Measurements from ENCODE around the gene MRPS2. TPM values are rescaled to one million over a fixed set of nuclear protein-coding genes. Genes with fewer than 3 reads are reported as not detected.

The MRPS2 gene
- total RNA-seq, 1 donor from 2014 or later: 57.3 TPM

- Histone ChIP-seq H3K36me3 (no peaks in the 10 kb centered on the region), H3K27me3 (no peaks in the 10 kb centered on the region), H3K9me3 (no peaks in the 10 kb centered on the region), H3K4me3 (no peak overlapping the region), H3K4me1 (no peaks in the 10 kb centered on the region), H3K27ac (no peak overlapping the region)
- intact Hi-C loops (cut with DNase I): no loop called here
- no peak for TF ChIP-seq CTCF (IDR thresholded peaks at IDR 0.05)
- no peak for DNase-seq (ENCODE audit: low spot score in 2 of 2)
Observed at GRCh38 chr9:135461936-135462335, 38.5 kb upstream of the MRPS2 start.

GRCh38 chr9:135463140-135463539, 37.3 kb upstream of the MRPS2 start:
- TF ChIP-seq CTCF (IDR thresholded peaks at IDR 0.05): no peak
- no peak for DNase-seq (ENCODE audit: low spot score in 2 of 2)
- intact Hi-C loops (cut with DNase I): no loop called here
- H3K27ac ChIP-seq: no peak overlapping the region
- H3K4me1 ChIP-seq: no peaks in the 10 kb centered on the region
- no peaks in the 10 kb centered on the region for H3K9me3 ChIP-seq
- H3K27me3 ChIP-seq: no peaks in the 10 kb centered on the region
- H3K36me3 ChIP-seq: no peaks in the 10 kb centered on the region
- H3K4me3 ChIP-seq: no peak overlapping the region

- Histone ChIP-seq H3K27me3 (no peaks in the 10 kb centered on the region), H3K27ac (no peak overlapping the region), H3K4me1 (no peaks in the 10 kb centered on the region), H3K4me3 (no peak overlapping the region), H3K36me3 (no peaks in the 10 kb centered on the region), H3K9me3 (no peaks in the 10 kb centered on the region)
- no peak for TF ChIP-seq CTCF (IDR thresholded peaks at IDR 0.05)
- no peak for DNase-seq (ENCODE audit: low spot score in 2 of 2)
- intact Hi-C loops (cut with DNase I): no loop called here
Observed at GRCh38 chr9:135464181-135464580, 36.3 kb upstream of the MRPS2 start.

DNA sequence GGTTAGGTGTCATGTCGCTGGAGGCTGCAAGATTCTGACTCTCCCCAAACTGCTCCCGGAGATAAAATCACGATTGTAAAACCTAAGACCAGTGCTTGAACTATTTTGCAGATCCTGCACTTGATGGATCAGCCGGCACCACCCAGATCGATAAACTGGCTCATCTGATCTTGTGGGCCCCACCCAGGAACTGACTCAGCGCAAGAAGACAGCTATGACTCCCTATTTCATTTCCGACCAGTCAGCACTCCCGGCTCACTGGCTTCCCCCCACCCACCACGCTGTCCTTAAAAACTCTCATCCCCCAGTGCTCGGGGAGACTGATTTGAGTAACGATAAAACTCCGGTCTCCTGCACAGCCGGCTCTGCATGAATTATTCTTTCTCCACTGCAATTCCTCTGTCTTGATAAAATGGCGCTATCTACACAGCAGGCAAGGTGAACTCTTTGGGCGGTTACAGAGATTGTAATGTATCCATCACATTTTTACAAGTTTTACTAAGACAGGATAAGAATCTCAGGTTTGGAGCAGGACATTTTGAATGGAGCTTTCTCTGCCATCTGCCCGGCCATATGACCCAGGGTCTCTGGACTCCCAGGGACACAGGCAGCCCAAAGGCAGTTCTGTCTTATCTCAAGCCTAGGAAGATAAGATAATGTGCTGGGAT, 31.5 kb upstream of the MRPS2 start:
- Histone ChIP-seq H3K9me3 (no peaks in the 10 kb centered on the region), H3K27me3 (no peaks in the 10 kb centered on the region), H3K4me1 (no peaks in the 10 kb centered on the region), H3K27ac (no peak overlapping the region), H3K4me3 (no peak overlapping the region), H3K36me3 (no peaks in the 10 kb centered on the region)
- no peak for DNase-seq (ENCODE audit: low spot score in 2 of 2)
- TF ChIP-seq CTCF (IDR thresholded peaks at IDR 0.05): no peak
- intact Hi-C loops (cut with DNase I): no loop called here

DNA sequence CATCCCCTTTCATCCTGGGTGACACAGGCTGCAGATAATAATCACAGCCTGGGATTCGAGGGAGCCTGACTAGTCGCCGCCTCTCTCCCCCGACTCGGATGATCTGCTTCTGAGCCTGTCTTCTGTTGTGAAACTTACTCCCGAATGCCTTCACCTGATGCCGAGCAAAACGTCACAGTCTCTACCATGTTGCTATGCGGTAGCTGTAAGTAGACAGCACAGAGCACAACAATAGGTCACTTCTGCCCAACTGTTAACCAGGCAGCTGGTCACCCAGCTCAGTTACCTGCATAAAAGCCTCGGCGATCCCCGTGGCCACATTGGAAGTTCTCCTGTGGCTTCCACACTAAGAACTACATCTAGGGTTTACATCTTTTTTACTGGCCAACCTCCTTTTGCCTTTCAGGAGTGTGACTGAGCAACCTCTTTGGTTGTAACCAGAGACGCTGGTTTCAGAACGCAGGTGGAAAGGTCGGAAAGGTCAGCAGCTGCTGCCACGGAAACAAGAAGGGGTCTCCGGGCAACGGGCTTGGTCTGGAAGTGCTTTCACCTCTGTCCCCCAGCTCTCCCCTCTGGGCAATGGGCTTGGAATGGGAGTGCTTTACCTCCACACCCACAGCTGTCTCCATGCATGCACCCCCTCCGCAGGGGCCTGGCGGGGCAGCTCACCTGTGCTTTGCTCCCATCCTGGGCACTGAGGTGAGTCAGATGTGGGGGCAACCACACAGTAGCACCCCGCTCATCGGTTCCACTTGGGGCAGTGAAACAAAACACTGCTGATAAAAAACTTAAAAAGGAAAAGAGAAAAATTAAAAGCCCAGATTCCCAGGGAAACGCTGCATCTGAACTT, 28.5 kb upstream of the MRPS2 start:
- Histone ChIP-seq H3K36me3 (no peaks in the 10 kb centered on the region), H3K27ac (no peak overlapping the region), H3K27me3 (no peaks in the 10 kb centered on the region), H3K4me1 (no peaks in the 10 kb centered on the region), H3K4me3 (no peak overlapping the region), H3K9me3 (no peaks in the 10 kb centered on the region)
- DNase-seq (ENCODE audit: low spot score in 2 of 2): no peak
- TF ChIP-seq CTCF (IDR thresholded peaks at IDR 0.05): no peak
- intact Hi-C loops (cut with DNase I): no loop called here

Measured in ascending aorta (tissue), 2 donors.